Astrocyte (in vitro differentiated cells and primary cell): Measurements from ENCODE around the gene ARF6. TPM values are rescaled to one million over a fixed set of nuclear protein-coding genes. Genes with fewer than 3 reads are reported as not detected.

Experiments
- DNase-seq: peaks from one replicate; pipeline ENCODE4 v3.0.0-alpha.2; 2010; ENCODE audit warnings: low read depth
- FAIRE-seq: peaks from 2 replicates; lab custom pipeline; 2011; peaks lifted over from hg19 to GRCh38; lab: Jason Lieb, UNC
- H2AFZ ChIP-seq: 2 replicates; pipeline ENCODE4 v1.6.0; 2012; ENCODE audit warnings: low read depth, low read length, inconsistent platforms
- H3K27ac ChIP-seq: 2 replicates; pipeline ENCODE4 v1.5.1; 2011; ENCODE audit warnings: low read depth, low read length, inconsistent platforms
- H3K27me3 ChIP-seq: 2 replicates; pipeline ENCODE4 v1.6.0; 2011; ENCODE audit warnings: low read length, inconsistent platforms; ENCODE audit not compliant: insufficient read depth
- H3K36me3 ChIP-seq: 2 replicates; pipeline ENCODE4 v1.5.1; 2011; ENCODE audit warnings: low read length, inconsistent platforms; ENCODE audit not compliant: insufficient read depth
- H3K4me1 ChIP-seq: 2 replicates; pipeline ENCODE4 v1.5.1; 2011; ENCODE audit warnings: low read length, inconsistent platforms; ENCODE audit not compliant: insufficient read depth
- H3K4me2 ChIP-seq: 2 replicates; pipeline ENCODE4 v1.6.0; 2012; ENCODE audit warnings: low read length, inconsistent platforms
- H3K4me3 ChIP-seq: 2 replicates; pipeline ENCODE4 v1.5.1; 2011; ENCODE audit warnings: low read depth, mild to moderate bottlenecking, low read length, inconsistent platforms; ENCODE audit not compliant: insufficient read depth
- H3K79me2 ChIP-seq: 2 replicates; pipeline ENCODE4 v1.6.0; 2012; ENCODE audit warnings: mild to moderate bottlenecking, low read length, inconsistent platforms; ENCODE audit not compliant: insufficient read depth
- H3K9ac ChIP-seq: 2 replicates; pipeline ENCODE4 v1.6.0; 2012; ENCODE audit warnings: mild to moderate bottlenecking, low read length, inconsistent platforms
- H3K9me3 ChIP-seq: 2 replicates; pipeline ENCODE4 v1.5.1; 2012; ENCODE audit warnings: low read depth, mild to moderate bottlenecking, low read length, inconsistent platforms; ENCODE audit not compliant: insufficient read depth
- H4K20me1 ChIP-seq: 2 replicates; pipeline ENCODE4 v1.6.0; 2012; ENCODE audit warnings: low read length, inconsistent platforms; ENCODE audit not compliant: insufficient read depth
- H3K27ac Mint-ChIP-seq: one replicate; pipeline ENCODE4 v1.8.0; 2021; ENCODE audit warnings: mild to moderate bottlenecking, mixed read lengths; ENCODE audit not compliant: unreplicated experiment
- H3K27me3 Mint-ChIP-seq: one replicate; pipeline ENCODE4 v1.8.0; 2021; ENCODE audit warnings: low read depth, mixed read lengths; ENCODE audit not compliant: unreplicated experiment
- H3K36me3 Mint-ChIP-seq: one replicate; pipeline ENCODE4 v1.8.0; 2021; ENCODE audit warnings: low read depth, mixed read lengths; ENCODE audit not compliant: unreplicated experiment
- H3K4me1 Mint-ChIP-seq: one replicate; pipeline ENCODE4 v1.8.0; 2021; ENCODE audit warnings: low read depth, mixed read lengths; ENCODE audit not compliant: unreplicated experiment
- H3K4me3 Mint-ChIP-seq: one replicate; pipeline ENCODE4 v1.8.0; 2021; ENCODE audit warnings: mild to moderate bottlenecking, moderate library complexity, mixed read lengths; ENCODE audit not compliant: unreplicated experiment
- H3K9me3 Mint-ChIP-seq: one replicate; pipeline ENCODE4 v1.8.0; 2021; ENCODE audit warnings: mild to moderate bottlenecking, mixed read lengths; ENCODE audit not compliant: unreplicated experiment
- CTCF ChIP-seq: IDR thresholded peaks from 2 replicates; pipeline ENCODE4 v1.5.1; 2011; ENCODE audit warnings: low read depth, mild to moderate bottlenecking, inconsistent platforms, low read length, moderate library complexity; ENCODE audit not compliant: insufficient read depth
- EZH2 ChIP-seq: IDR thresholded peaks from 2 replicates; pipeline ENCODE4 v1.6.1; 2012; ENCODE audit warnings: mild to moderate bottlenecking, low read length, inconsistent platforms; ENCODE audit not compliant: insufficient read depth
- total RNA-seq: library from RNA; stranded (reverse); gene quantifications from 2 replicates; pipeline ENCODE4 v1.2.1, GENCODE V29; 2021

The ARF6 gene
- total RNA-seq, 1 donor from 2014 or later = 53.4 TPM

GRCh38 chr14:49921401-49921800 lies 28.5 kb downstream of the ARF6 start:
- H3K9ac ChIP-seq = no peak overlapping the region
- no peak overlapping the region for H3K4me2 ChIP-seq
- Mint-ChIP-seq H3K4me3 (no peak overlapping the region), H3K4me1 (no peaks in the 10 kb centered on the region), H3K9me3 (no peaks in the 10 kb centered on the region), H3K27ac (no peak overlapping the region), H3K27me3 (no peaks in the 10 kb centered on the region), H3K36me3 (no peaks in the 10 kb centered on the region)
- DNase-seq = no peak
- H3K27ac ChIP-seq = no peak overlapping the region
- TF ChIP-seq CTCF = no peak
- TF ChIP-seq EZH2 = no peak
- no peak overlapping the region for H2AFZ ChIP-seq
- no peaks in the 10 kb centered on the region for H3K4me1 ChIP-seq
- no peaks in the 10 kb centered on the region for H3K36me3 ChIP-seq
- H3K9me3 ChIP-seq = no peaks in the 10 kb centered on the region
- no peaks in the 10 kb centered on the region for H3K27me3 ChIP-seq
- no peaks in the 10 kb centered on the region for H4K20me1 ChIP-seq
- no peak overlapping the region for H3K4me3 ChIP-seq
- FAIRE-seq = no peak
- H3K79me2 ChIP-seq = no peaks in the 10 kb centered on the region

GRCh38 chr14:49923442-49923841 lies 30.6 kb downstream of the ARF6 start:
- Histone ChIP-seq H3K27ac (no peak overlapping the region), H3K36me3 (no peaks in the 10 kb centered on the region), H4K20me1 (no peaks in the 10 kb centered on the region), H3K79me2 (no peaks in the 10 kb centered on the region), H3K27me3 (no peaks in the 10 kb centered on the region), H3K9me3 (no peaks in the 10 kb centered on the region), H3K4me1 (no peaks in the 10 kb centered on the region), H3K4me2 (no peak overlapping the region), H3K9ac (no peak overlapping the region), H2AFZ (no peak overlapping the region), H3K4me3 (no peak overlapping the region)
- no peaks in the 10 kb centered on the region for H3K36me3 Mint-ChIP-seq
- no peak overlapping the region for H3K27ac Mint-ChIP-seq
- no peak for TF ChIP-seq CTCF
- TF ChIP-seq EZH2 = no peak
- no peaks in the 10 kb centered on the region for H3K9me3 Mint-ChIP-seq
- no peaks in the 10 kb centered on the region for H3K4me1 Mint-ChIP-seq
- H3K27me3 Mint-ChIP-seq = no peaks in the 10 kb centered on the region
- DNase-seq = no peak
- no peak for FAIRE-seq
- no peak overlapping the region for H3K4me3 Mint-ChIP-seq

- no peak for FAIRE-seq
- no peak overlapping the region for H3K27ac Mint-ChIP-seq
- DNase-seq = no peak
- no peaks in the 10 kb centered on the region for H3K79me2 ChIP-seq
- H3K4me1 ChIP-seq = no peaks in the 10 kb centered on the region
- no peaks in the 10 kb centered on the region for H3K9me3 ChIP-seq
- H3K4me3 Mint-ChIP-seq = no peak overlapping the region
- no peak overlapping the region for H3K4me2 ChIP-seq
- H3K9ac ChIP-seq = no peak overlapping the region
- no peak overlapping the region for H2AFZ ChIP-seq
- H3K27me3 ChIP-seq = no peaks in the 10 kb centered on the region
- TF ChIP-seq EZH2 = no peak
- no peak for TF ChIP-seq CTCF
- no peaks in the 10 kb centered on the region for H3K9me3 Mint-ChIP-seq
- H3K27me3 Mint-ChIP-seq = no peaks in the 10 kb centered on the region
- H3K36me3 Mint-ChIP-seq = no peaks in the 10 kb centered on the region
- no peaks in the 10 kb centered on the region for H3K36me3 ChIP-seq
- no peak overlapping the region for H3K27ac ChIP-seq
- no peaks in the 10 kb centered on the region for H4K20me1 ChIP-seq
- H3K4me1 Mint-ChIP-seq = no peaks in the 10 kb centered on the region
- H3K4me3 ChIP-seq = no peak overlapping the region
Observed at GRCh38 chr14:49923881-49924280, 31.0 kb downstream of the ARF6 start.
